GM06990 (cell line): ENCODE data around the gene OXNAD1.

ENCODE experiments used
- DNase-seq: peaks from one replicate; pipeline ENCODE4 v3.0.0-alpha.2; 2011; ENCODE audit not compliant: insufficient read length; ENCODE audit errors: extremely low read depth
- H3K27me3 ChIP-seq: replicated peaks from 2 replicates; pipeline ENCODE4 v1.6.0; 2011; ENCODE audit warnings: low read length; ENCODE audit not compliant: control insufficient read depth, insufficient read depth
- H3K36me3 ChIP-seq: 2 replicates; pipeline ENCODE4 v1.5.1; 2011; ENCODE audit warnings: low read length; ENCODE audit not compliant: control insufficient read depth, insufficient read depth
- H3K4me3 ChIP-seq: replicated peaks from 2 replicates; pipeline ENCODE4 v1.5.1; 2011; ENCODE audit warnings: low read depth, mild to moderate bottlenecking, control low read depth, low read length
- TF ChIP-seq, protein P1 (sequence below): IDR thresholded peaks from 2 replicates; pipeline ENCODE4 v1.5.1; 2011; ENCODE audit warnings: low read length, control low read depth, mild to moderate bottlenecking, inconsistent platforms; ENCODE audit not compliant: insufficient read depth, poor library complexity, severe bottlenecking

The OXNAD1 gene

DNA sequence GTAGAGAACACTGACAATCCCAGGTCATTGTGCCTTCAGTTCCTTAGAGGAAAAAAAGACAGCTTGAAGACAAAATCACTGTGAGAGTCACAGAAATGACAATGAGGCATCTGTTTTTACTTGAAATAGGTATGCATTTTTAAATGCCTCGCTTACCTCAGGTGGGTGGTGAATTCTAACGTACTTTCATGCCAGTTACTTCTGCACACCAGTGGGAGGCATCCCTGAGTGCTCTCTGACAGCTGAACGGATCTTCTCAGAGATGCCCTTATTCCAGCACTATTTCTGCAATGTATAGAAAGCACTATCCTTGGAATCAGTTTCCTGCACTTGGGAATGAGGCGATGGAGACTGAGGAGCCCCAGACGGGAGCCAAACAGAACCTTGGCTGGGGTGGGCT lies 16.5 kb upstream of the OXNAD1 start:
- no peaks in the 10 kb centered on the region for H3K27me3 ChIP-seq
- no peak overlapping the region for H3K4me3 ChIP-seq
- H3K36me3 ChIP-seq = no peaks in the 10 kb centered on the region
- TF ChIP-seq, protein P1, sequence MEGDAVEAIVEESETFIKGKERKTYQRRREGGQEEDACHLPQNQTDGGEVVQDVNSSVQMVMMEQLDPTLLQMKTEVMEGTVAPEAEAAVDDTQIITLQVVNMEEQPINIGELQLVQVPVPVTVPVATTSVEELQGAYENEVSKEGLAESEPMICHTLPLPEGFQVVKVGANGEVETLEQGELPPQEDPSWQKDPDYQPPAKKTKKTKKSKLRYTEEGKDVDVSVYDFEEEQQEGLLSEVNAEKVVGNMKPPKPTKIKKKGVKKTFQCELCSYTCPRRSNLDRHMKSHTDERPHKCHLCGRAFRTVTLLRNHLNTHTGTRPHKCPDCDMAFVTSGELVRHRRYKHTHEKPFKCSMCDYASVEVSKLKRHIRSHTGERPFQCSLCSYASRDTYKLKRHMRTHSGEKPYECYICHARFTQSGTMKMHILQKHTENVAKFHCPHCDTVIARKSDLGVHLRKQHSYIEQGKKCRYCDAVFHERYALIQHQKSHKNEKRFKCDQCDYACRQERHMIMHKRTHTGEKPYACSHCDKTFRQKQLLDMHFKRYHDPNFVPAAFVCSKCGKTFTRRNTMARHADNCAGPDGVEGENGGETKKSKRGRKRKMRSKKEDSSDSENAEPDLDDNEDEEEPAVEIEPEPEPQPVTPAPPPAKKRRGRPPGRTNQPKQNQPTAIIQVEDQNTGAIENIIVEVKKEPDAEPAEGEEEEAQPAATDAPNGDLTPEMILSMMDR = peak; percentile 4
- DNase-seq = no peak

DNA sequence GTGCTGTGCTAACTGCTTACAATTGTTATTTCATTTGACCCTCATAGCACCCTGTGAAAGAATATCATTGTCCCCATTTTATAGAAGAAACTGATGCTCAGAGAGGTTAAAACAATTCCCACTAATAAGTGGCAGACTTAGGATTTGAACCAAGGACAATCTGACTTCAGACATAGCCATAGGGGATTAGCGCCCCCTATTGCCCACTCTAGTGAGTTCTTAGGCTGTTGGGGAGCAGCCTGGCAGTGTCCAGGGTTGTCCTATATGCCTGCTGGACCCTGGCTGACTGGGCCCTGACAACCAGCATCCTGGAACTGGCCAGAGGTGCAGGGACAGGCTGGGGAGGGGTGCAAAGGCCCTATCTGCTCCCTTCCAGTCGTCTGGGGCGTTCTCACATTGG lies 15.7 kb upstream of the OXNAD1 start:
- no peak for DNase-seq
- TF ChIP-seq, protein P1 = peak; percentile 58
- Histone ChIP-seq H3K36me3 (no peaks in the 10 kb centered on the region), H3K27me3 (no peaks in the 10 kb centered on the region), H3K4me3 (no peak overlapping the region)

DNA sequence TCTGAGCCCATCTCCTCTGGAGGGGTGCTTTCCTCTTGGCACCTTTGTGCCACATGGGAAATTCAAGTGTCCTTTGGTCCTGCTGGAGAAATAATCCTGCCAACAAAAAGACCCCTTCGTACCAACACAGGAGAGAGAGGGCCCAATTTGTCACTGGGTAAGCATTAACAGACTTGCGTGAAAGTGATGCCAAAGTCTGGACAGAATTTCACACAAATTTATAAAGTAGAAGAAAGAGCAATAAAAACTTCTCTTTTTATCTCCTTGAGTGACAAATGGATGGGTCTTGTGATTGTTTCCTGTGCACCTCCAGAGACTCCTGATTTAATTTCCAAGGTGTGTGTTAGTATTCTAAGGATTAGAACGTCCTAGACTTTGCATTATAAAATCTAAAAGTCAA lies 15.1 kb upstream of the OXNAD1 start:
- Histone ChIP-seq H3K27me3 (no peaks in the 10 kb centered on the region), H3K36me3 (no peaks in the 10 kb centered on the region), H3K4me3 (no peak overlapping the region)
- TF ChIP-seq, protein P1 = no peak
- no peak for DNase-seq

DNA sequence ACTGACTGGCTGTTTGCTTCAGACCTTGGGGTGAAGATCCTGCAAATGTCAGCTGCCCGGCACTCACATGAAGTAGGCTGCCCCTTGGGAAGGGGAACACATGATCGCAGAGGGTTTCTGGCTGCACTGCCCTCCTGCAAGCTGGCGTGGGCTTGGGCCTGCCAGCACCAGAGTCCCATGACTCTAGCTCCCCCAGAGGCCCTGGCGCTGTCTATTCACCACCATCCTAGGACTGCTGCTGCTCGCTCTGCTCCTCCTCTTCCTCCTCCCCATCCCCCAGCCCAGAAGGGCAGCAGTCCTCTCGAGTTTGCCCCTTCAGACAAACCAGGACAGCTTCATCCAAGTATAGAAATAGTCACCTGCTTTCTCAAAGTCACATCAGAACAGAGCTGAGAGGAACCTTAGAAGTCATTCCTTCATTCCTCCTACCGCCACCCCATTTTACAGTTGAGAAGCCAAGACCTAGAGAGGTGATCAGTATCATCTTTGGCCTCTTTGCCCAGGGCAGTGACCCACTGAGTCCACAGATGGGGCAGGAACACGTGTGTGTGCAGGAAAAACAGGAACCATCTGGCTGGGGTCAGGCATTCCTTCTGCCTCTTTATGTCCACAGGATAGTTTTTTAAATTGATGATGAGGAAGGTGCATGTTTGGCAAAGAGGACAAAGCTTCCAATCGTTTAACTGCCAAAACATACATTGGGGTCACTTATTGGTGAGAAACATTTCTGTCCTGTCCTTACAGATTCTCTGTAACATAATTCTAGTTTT lies 13.5 kb upstream of the OXNAD1 start:
- TF ChIP-seq, protein P1 = no peak
- Histone ChIP-seq H3K36me3 (no peaks in the 10 kb centered on the region), H3K4me3 (no peak overlapping the region), H3K27me3 (no peaks in the 10 kb centered on the region)
- no peak for DNase-seq

DNA sequence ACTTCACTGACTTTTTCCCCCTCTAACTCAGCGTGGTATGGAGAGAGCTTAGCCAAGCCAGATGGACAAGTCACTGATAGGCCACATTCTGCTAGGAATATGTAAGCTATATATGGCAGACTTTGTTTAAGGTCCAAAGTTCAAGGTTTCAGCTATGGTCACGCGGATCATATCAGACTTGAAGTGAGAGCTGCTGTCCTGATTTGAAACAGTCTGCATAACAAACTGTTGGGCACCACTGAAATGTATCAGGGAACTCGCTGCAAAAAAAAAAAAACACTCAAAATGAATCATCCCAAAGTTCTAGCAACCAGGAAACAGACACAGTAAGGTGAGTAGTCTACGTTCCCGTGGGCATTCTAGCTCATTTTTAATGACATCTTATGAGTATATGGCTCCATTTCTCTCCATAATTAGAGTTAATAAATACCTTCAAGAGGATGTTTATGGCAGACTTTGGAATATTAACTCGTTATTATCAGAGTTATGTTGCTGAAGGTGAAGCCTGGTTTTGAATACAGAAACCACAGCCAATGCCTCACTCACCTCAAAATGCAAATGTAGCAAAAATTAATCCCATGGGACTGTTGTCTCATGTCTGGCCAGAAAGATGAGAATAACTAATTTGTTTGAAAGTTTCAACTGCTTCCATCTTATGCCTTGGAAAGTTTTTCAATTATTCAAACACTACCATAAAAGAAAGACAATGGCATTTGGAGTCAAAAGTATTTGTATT lies 12.6 kb upstream of the OXNAD1 start:
- no peak for DNase-seq
- H3K27me3 ChIP-seq = no peaks in the 10 kb centered on the region

More for the DNA sequence above, 12.6 kb upstream of the OXNAD1 start:
- Histone ChIP-seq H3K4me3 (no peak overlapping the region), H3K36me3 (no peaks in the 10 kb centered on the region)
- TF ChIP-seq, protein P1 = no peak
